HG02938 (cell line): ENCODE measurements around the gene MALT1.

Experiments
- ATAC-seq: cut with Tn5 transposase; IDR thresholded peaks from one replicate; pipeline ENCODE4 v1.9.1; 2021; ENCODE audit warnings: mild to moderate bottlenecking, moderate library complexity; ENCODE audit not compliant: unreplicated experiment

The MALT1 gene

GRCh38 chr18:58690259-58690658 is 19.0 kb downstream of the MALT1 start:
- no peak for ATAC-seq

GRCh38 chr18:58691256-58691655 is 20.0 kb downstream of the MALT1 start:
- ATAC-seq = no peak

- ATAC-seq = no peak
These were observed 21.3 kb downstream of the MALT1 start for GRCh38 chr18:58692422-58693185.

GRCh38 chr18:58694221-58694620 is 23.0 kb downstream of the MALT1 start:
- ATAC-seq = no peak

- ATAC-seq = no peak
These were observed 23.6 kb downstream of the MALT1 start for GRCh38 chr18:58694720-58695468.

GRCh38 chr18:58695772-58696171 is 24.5 kb downstream of the MALT1 start:
- no peak for ATAC-seq

GRCh38 chr18:58697146-58697545 is 25.9 kb downstream of the MALT1 start:
- no peak for ATAC-seq

GRCh38 chr18:58698701-58699193 is 27.5 kb downstream of the MALT1 start:
- no peak for ATAC-seq

- no peak for ATAC-seq
These were observed 28.3 kb downstream of the MALT1 start for GRCh38 chr18:58699551-58699950.

GRCh38 chr18:58700209-58700608 is 28.9 kb downstream of the MALT1 start:
- ATAC-seq = no peak

- no peak for ATAC-seq
These were observed 41.7 kb downstream of the MALT1 start for GRCh38 chr18:58712930-58713329.

- no peak for ATAC-seq
These were observed 43.0 kb downstream of the MALT1 start for GRCh38 chr18:58714259-58714658.

- ATAC-seq = no peak
These were observed 43.6 kb downstream of the MALT1 start for GRCh38 chr18:58714821-58715220.

- no peak for ATAC-seq
These were observed 44.3 kb downstream of the MALT1 start for GRCh38 chr18:58715540-58715939.

- peak; percentile 71 for ATAC-seq
These were observed 44.9 kb downstream of the MALT1 start for GRCh38 chr18:58716060-58716756.

- no peak for ATAC-seq
These were observed 50.4 kb downstream of the MALT1 start for GRCh38 chr18:58721566-58722239.

GRCh38 chr18:58723810-58724602 is 52.7 kb downstream of the MALT1 start:
- no peak for ATAC-seq

- ATAC-seq = no peak
These were observed 55.4 kb downstream of the MALT1 start for GRCh38 chr18:58726671-58727070.

GRCh38 chr18:58727776-58728500 is 56.7 kb downstream of the MALT1 start:
- no peak for ATAC-seq

- no peak for ATAC-seq
These were observed 57.5 kb downstream of the MALT1 start for GRCh38 chr18:58728719-58729118.
